GM12878 (cell line): ENCODE results near the gene MAPT. TPM values are rescaled to one million over a fixed set of nuclear protein-coding genes. Genes with fewer than 3 reads are reported as not detected.

Experiments used
- JUND ChIP-seq: IDR thresholded peaks from 2 replicates; pipeline ENCODE4 v1.6.1; 2012; ENCODE audit warnings: low read depth, mild to moderate bottlenecking, low read length, improper control_type of control experiment, moderate library complexity
- LARP7 ChIP-seq: fragments of 450-650 bp; IDR thresholded peaks from 2 replicates; pipeline ENCODE4 v1.6.1; 2017; ENCODE audit warnings: mild to moderate bottlenecking
- MEF2A ChIP-seq: IDR thresholded peaks from 2 replicates; pipeline ENCODE4 v1.6.1; 2011; ENCODE audit warnings: low read depth, mild to moderate bottlenecking, low read length, moderate library complexity; ENCODE audit not compliant: insufficient read depth
- RAD51 ChIP-seq: fragments of 450-650 bp; IDR thresholded peaks from 2 replicates; pipeline ENCODE4 v1.6.1; 2016; ENCODE audit warnings: moderate library complexity, mild to moderate bottlenecking, inconsistent platforms
- REST ChIP-seq: IDR thresholded peaks from 2 replicates; pipeline ENCODE4 v1.6.1; 2012; ENCODE audit warnings: mild to moderate bottlenecking, low read depth, low read length
- STAT3 ChIP-seq: IDR thresholded peaks from 2 replicates; pipeline ENCODE4 v1.6.1; 2011; ENCODE audit warnings: low read depth, low read length, improper control_type of control experiment
- SUZ12 ChIP-seq: fragments of 200-600 bp; sonication (generic); IDR thresholded peaks from one replicate; pipeline ENCODE4 v1.6.1; 2018; ENCODE audit warnings: antibody characterized with exemption, mild to moderate bottlenecking; ENCODE audit not compliant: unreplicated experiment
- ZBTB11 ChIP-seq: fragments of 450-650 bp; formaldehyde crosslinking; IDR thresholded peaks from 2 replicates; pipeline ENCODE4 v1.5.0; 2022; ENCODE audit warnings: mild to moderate bottlenecking, missing genetic modification characterization
- polyA plus RNA-seq, 11 experiments: library from polyadenylated mRNA; depleted of rRNA in 4 of 11; unstranded in 6 of 11; stranded (reverse) in 5 of 11; fragments of >200 nt; fragmentation: Nextera tagmentation in 4 of 11; fragmentation: Illumina TruSeq in 1 of 11; extraction: Ambion mirVana in 4 of 11; extraction: Trizol in 1 of 11; gene quantifications; 1 replicate in 1 of 11; 2 replicates in 10 of 11; pipeline versions ENCODE4 v1.2.1 to v1.2.3, GENCODE V29; 2011 to 2016; ENCODE audit warnings: inconsistent platforms in 2 of 11, missing spikeins in 2 of 11, low read depth in 1 of 11
- total RNA-seq, 4 experiments: library from RNA; depleted of rRNA in 3 of 4; stranded (reverse); fragments of >200 nt in 3 of 4; fragmentation: Illumina TruSeq in 1 of 4; extraction: Trizol in 1 of 4; gene quantifications; 2 replicates each; pipeline versions ENCODE4 v1.2.1 to v1.2.3, GENCODE V29; 2013 to 2021

The MAPT gene
- total and polyA plus RNA-seq, 10 of the 15 experiments (the other 5 are each of a cell fraction or from before 2014, with no cell fraction given), result under 0.01 to 0.05 (median 0.03) TPM; not detected in 7

- TF ChIP-seq STAT3, result no peak
- no peak for TF ChIP-seq LARP7
- no peak for TF ChIP-seq SUZ12
- no peak for TF ChIP-seq ZBTB11 (CRISPR knock-in tag)
- no peak for TF ChIP-seq RAD51
- no peak for TF ChIP-seq JUND
- TF ChIP-seq REST, result no peak
- no peak for TF ChIP-seq MEF2A
Measured at GRCh38 chr17:45848405-45848804, 45.9 kb upstream of the MAPT start (continued).
